NCI-H2107 treated with DMSO at 0.1 percent for 48 hours (cell line): ENCODE data around the gene DDX4.
"Not testable (repeated sequence)": the region's sequence is repeated elsewhere in the genome, so short reads cannot be mapped to it uniquely, and the experiment has no call there.

Source experiments
- DNase-seq: peaks from one replicate; lab custom pipeline; 2025; ENCODE audit not compliant: unreplicated experiment; lab: John Stamatoyannopoulos, UW

Gene DDX4

GRCh38 chr5:55720188-55720703 is 17.6 kb upstream of the DDX4 start:
- no peak for DNase-seq

DNA sequence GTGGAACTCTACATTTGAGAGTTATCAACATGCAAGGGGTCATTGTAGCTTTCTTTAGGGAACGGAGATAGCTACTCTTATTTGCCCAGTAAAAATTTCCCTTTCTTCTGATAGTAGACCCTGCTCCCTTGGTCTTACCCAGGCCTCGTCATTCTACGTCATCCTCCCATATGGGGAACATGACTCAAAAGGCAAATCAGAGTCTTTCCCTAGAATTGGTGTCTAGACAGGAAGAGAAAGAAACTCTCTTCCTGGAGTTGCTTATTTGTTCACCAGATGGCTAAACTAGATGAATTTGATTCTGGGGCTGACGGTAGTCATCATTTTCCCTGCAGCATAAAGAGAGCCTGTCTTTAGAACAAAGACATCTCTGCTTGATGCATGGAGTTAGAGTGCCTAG is 13.6 kb upstream of the DDX4 start:
- no peak for DNase-seq

- DNase-seq, result no peak
Observed at GRCh38 chr5:55731848-55732247, 6.0 kb upstream of the DDX4 start.

DNA sequence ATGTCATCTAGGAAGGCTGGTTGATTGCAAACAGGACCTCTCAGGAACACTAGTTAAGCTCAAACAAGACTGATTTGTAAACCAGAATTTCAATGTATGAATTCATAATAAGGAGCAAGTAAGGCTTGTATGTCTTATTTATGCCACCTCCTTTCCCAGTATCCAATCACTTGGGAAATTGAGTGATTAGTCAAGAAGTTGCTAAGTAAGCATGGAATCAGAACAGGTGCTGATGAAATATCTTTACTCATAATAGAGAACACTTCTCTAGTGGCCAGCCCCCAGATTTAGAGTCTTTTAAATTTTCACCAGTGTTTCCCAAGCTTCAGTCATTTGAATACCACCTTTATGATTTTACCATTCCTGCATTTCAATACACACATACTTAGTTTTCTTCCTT is 5.3 kb upstream of the DDX4 start:
- no peak for DNase-seq

GRCh38 chr5:55734658-55735057 is 3.2 kb upstream of the DDX4 start:
- DNase-seq, result no peak

- DNase-seq, result no peak
Observed at GRCh38 chr5:55742778-55743177, 4.9 kb downstream of the DDX4 start.

GRCh38 chr5:55747778-55748318 is 10.0 kb downstream of the DDX4 start:
- no peak for DNase-seq

DNA sequence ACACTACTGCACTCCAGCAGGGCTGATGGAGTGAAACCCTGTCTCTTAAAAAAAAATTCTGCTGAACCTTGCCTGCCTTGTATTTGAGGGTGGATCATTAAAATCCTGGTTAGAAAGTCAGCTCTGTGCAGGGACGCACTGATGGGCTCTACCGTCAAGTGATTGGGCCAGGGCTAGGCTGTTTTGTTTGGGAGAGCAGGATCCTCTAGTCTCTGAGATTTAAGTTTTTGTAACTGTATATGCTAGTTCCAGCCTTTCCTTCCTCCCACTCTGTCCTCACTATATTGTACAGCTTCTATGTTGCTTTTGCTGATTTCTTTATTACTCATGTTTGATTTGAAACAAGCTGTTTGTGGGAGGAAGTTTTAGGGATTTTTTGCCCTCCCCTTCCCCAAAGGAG is 11.5 kb downstream of the DDX4 start:
- DNase-seq, result no peak

DNA sequence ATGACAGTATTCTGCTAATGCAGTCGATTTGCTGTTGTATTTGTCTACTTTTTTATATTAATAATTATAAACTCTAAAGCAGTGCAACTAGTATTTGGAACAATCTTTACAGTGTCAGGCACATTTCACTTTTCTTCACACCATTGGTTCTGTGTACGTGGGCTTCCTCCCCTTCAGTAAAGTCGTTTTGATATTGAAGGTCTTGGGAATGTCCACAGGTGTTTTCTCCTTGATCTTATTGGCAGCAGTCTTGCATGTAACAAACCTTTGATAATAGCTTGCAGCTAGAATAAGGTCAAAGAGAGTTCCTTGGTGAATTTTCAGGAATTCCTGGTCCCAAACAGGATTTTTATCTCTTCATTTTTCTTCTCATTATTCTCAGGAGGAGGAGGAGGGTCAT is 12.2 kb downstream of the DDX4 start:
- DNase-seq, result no peak

- no peak for DNase-seq
Observed at GRCh38 chr5:55750499-55750898, 12.6 kb downstream of the DDX4 start.

DNA sequence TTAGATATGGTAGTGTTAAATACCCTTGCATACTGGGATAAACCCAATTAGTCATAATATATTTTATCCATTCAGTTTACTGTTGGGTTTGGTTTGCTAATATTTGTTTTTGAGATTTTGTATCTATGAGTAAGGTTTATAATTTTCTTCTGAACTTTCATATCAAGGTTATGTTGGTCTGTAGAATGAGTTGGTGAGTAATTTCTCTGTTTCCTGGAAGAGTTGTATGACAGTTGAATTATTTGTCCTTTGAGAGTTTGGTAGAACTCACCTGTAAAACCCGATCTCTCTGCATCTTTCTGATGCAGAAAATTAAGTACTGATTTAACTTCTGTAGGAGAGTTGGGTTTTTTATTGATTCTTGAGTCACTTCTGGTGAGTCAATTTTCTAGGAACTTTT is 20.4 kb downstream of the DDX4 start:
- DNase-seq, result no peak

GRCh38 chr5:55758714-55759113 is 20.9 kb downstream of the DDX4 start:
- DNase-seq, result no peak

GRCh38 chr5:55761721-55762120 is 23.9 kb downstream of the DDX4 start:
- not testable (repeated sequence) for DNase-seq

DNA sequence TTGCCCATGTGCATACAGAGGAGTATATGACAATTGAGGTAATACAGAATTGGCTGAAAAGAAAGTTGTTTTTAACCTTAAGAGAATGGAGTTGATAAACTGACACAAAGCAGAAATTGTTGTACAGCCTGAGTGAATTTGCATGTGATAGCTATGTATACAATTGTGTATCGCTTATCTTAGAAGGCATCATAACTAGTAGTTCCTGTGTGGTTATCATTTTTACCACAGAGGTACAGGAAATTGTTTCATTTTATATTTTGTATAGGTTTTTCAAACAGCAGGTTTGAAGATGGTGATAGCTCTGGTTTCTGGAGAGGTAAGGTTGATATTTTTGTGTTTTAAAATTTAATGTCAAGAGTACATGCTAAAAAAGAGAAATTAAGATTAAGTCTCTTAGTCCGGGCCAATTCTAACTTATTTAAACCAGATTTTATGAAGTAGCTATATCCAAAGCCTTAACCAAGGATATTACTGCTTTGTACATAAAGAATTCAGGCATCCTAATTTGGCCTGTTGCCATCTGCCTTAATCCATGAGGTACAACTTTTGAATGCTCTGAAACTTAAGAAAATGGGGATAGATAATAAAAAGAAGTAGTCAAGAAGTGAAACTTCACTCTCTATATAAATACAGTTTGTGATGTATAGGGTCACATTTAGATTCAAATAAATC is 26.0 kb downstream of the DDX4 start:
- no peak for DNase-seq

GRCh38 chr5:55768279-55768678 is 30.4 kb downstream of the DDX4 start:
- no peak for DNase-seq

DNA sequence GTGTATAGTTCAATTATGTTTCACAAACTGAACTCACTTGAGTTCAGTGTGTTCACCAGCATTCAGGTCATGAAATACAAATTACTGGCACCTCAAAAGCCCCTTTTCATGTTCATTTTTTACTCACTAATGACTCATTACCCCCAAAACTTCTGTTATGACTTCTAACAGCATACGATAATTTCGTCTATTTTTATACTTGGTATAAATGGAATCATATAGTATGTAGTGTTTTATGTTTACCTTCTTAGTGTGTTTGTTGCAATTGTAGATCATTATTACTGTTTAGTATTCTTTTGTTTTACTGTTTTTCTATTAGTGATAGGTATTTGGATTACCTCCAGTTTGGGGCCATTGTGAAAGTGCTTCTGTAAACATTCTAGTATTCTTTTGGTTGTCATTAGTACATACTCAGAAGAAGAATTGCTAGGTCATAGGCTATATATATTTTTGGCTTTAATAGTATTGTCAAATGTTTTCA is 33.4 kb downstream of the DDX4 start:
- no peak for DNase-seq

- peak; percentile 17 for DNase-seq
Observed at GRCh38 chr5:55773057-55773456, 35.2 kb downstream of the DDX4 start.

- no peak for DNase-seq
Observed at GRCh38 chr5:55777332-55777731, 39.5 kb downstream of the DDX4 start.

DNA sequence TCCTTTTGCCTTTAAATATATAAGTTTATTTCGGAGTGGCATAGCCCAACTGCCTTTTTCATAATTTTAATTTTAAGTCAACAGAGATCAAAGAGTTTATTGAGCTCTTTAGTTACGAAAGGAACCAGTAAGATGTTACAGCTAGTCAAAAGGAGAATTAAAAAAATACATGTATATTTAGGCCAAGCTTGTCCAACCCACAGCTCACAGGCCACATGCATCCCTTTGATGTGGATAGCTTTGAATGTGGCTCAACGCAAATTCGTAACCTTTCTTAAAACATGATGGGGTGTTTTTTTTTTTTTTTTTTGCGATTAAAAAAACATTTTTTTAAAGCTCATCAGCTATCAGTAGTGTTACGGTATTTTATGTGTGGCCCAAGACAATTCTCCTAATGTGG is 63.1 kb downstream of the DDX4 start:
- no peak for DNase-seq

DNA sequence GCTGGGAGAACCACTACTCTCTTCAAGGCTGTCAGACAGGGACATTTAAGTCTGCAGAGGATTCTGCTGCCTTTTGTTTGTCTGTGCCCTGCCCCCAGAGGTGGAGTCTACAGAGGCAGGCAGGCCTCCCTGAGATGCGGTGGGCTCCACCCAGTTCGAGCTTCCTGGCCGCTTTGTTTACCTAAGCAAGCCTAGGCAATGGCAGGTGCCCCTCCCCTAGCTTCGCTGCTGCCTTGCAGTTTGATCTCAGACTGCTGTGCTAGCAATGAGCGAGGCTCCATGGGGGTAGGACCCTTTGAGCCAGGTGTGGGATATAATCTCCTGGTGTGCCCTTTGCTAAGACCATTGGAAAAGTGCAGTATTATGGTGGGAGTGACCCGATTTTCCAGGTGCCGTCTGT is 71.0 kb downstream of the DDX4 start:
- not testable (repeated sequence) for DNase-seq

- DNase-seq, result not testable (repeated sequence)
Observed at GRCh38 chr5:55815939-55816338, 78.1 kb downstream of the DDX4 start.

DNA sequence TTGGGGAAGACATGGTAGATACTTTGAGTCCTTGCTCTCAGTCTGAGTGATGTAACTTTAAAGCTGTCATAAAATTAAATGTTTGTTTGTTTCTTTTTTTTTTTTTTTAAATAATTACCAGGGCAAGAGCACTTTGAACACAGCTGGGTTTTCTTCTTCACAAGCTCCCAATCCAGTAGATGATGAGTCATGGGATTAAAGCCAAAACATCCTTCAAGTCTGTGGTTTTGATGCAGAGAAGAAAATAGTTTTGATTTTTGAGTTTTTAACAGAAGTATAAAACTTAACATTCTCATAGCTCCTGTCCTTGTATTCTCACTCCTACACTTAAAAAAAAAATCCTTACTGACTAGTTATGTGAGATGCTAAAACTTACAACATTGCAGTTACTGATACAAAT is 78.5 kb downstream of the DDX4 start:
- DNase-seq, result no peak

DNA sequence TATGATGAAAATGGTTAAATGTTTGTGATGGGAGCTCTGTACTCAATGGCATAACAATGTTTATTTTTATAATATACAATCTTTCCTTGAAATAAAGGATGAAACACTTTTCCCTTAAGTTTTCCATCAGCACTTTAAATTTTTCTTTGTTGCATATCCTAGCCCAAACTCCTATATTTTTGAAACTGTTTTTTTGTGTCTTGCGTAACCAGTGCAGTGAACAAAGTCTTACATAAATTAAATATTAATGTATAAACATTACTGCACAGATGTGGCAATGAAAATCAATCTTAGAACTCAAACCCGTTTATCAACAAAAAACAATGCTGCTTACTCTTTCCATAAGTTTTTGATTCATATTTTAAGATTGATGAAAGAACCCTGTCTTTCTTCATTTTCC is 79.2 kb downstream of the DDX4 start:
- no peak for DNase-seq
